Measurements from ENCODE around the gene PAX3. TPM values are rescaled to one million over a fixed set of nuclear protein-coding genes. Genes with fewer than 3 reads are reported as not detected.

Gene PAX3
- total and polyA plus RNA-seq, 2 of the 13 experiments (the other 11 are each of a cell fraction or from before 2014, with no cell fraction given), result 0.07 TPM; not detected in 1

- no peaks in the 10 kb centered on the region for H3K79me2 ChIP-seq (ENCODE audit: insufficient read depth, low read length)
- FAIRE-seq (no peak), ATAC-seq (no peak), DNase-seq (ENCODE audit: low spot score) (no peak)
- no peak overlapping the region for H3K9ac ChIP-seq (ENCODE audit: insufficient read depth, low read depth, low read length)
- H3K27me3 ChIP-seq (ENCODE audit: control insufficient read depth in 1 of 2, insufficient read depth in 2 of 2, low read length in 2 of 2), result peaks cover 35 to 100% of the 10 kb centered on the region in 2 experiments
- WGBS (ENCODE audit: low lambda C conversion rate), result 31% methylated on average over 38 of the region's 39 CpGs
- H3K27ac ChIP-seq (ENCODE audit: extremely low read length, insufficient read depth, low read length), result no peak overlapping the region
- TF ChIP-seq SPEN (CRISPR knock-in tag; IDR thresholded peaks at IDR 0.05; ENCODE audit: low read depth) (no peak), AHDC1 (CRISPR knock-in tag; IDR thresholded peaks at IDR 0.05; ENCODE audit: borderline replicate concordance) (no peak), GABPA (IDR thresholded peaks at IDR 0.05; ENCODE audit: low read depth, low read length) (no peak), GABPA (CRISPR knock-in tag; IDR thresholded peaks at IDR 0.05; ENCODE audit: low read depth) (no peak), STAG1 (CRISPR knock-in tag; IDR thresholded peaks at IDR 0.05) (no peak), ISL2 (CRISPR knock-in tag; IDR thresholded peaks at IDR 0.05) (no peak), KMT2A (CRISPR knock-in tag; IDR thresholded peaks at IDR 0.05) (no peak)
- no peaks in the 10 kb centered on the region for H4K20me1 ChIP-seq (ENCODE audit: insufficient read depth, low read length)
- no TSS peak for BruUV-seq (replicated peaks)
- H3K36me3 ChIP-seq (replicated peaks in 1 of 2; ENCODE audit: control insufficient read depth in 1 of 2, insufficient read depth in 2 of 2, low read length in 2 of 2), result no peaks in the 10 kb centered on the region
- H3K4me2 ChIP-seq (ENCODE audit: low read depth, low read length), result no peak overlapping the region
- in situ Hi-C loops (cut with HindIII; ENCODE audit: extremely low pct_ligation_motif_present, low pct_unique_long_range_greater_than_20kb), result no loop called here
- CTCF ChIA-PET (ENCODE audit: low intra/inter-chr PET ratio, low total read pairs), result no interaction called here
- intact Hi-C loops (cut with micrococcal nuclease; ENCODE audit: unreplicated experiment), result no loop called here
- H3K4me1 ChIP-seq (ENCODE audit: insufficient read depth, low read length), result peaks cover 16% of the 10 kb centered on the region
- no peak overlapping the region for H2AFZ ChIP-seq (ENCODE audit: low read length)
- H3K9me3 ChIP-seq (ENCODE audit: low read length), result no peaks in the 10 kb centered on the region
- POLR2A ChIA-PET, result no interaction called here
- no peak overlapping the region for H3K4me3 ChIP-seq (replicated peaks in 1 of 3; ENCODE audit: insufficient read depth in 1 of 3, low read depth in 2 of 3, low read length in 3 of 3)
Measured at GRCh38 chr2:222302178-222303018, 3.6 kb upstream of the PAX3 start.
